Lower leg skin (tissue), 3 donors: Measurements from ENCODE around the gene WDR64.

ENCODE experiments used
- CTCF ChIP-seq, 3 donors: fragments of 450-650 bp; IDR thresholded peaks; one replicate each; pipeline ENCODE4 v1.5.1; 2016; ENCODE audit warnings: antibody characterized with exemption in 3 of 3, mild to moderate bottlenecking in 3 of 3, moderate library complexity in 2 of 3
- POLR2A ChIP-seq, 2 donors: fragments of 450-650 bp; IDR thresholded peaks; one replicate each; pipeline ENCODE4 v1.6.1; 2016 to 2017; ENCODE audit warnings: antibody characterized with exemption in 2 of 2, mild to moderate bottlenecking in 1 of 2, moderate library complexity in 1 of 2

GRCh38 chr1:241749041-241749944 is 97.2 kb downstream of the WDR64 start:
- TF ChIP-seq CTCF (IDR thresholded peaks at IDR 0.05) (no peak), POLR2A (IDR thresholded peaks at IDR 0.05) (no peak)
